HG02623 (cell line): ENCODE results near the gene ASAP3.
"Not testable (repeated sequence)": the region's sequence is repeated elsewhere in the genome, so short reads cannot be mapped to it uniquely, and the experiment has no call there.

ENCODE experiments used
- ATAC-seq: cut with Tn5 transposase; IDR thresholded peaks from one replicate; pipeline ENCODE4 v1.9.1; 2021; ENCODE audit warnings: moderate library complexity; ENCODE audit not compliant: unreplicated experiment

ASAP3 gene

DNA sequence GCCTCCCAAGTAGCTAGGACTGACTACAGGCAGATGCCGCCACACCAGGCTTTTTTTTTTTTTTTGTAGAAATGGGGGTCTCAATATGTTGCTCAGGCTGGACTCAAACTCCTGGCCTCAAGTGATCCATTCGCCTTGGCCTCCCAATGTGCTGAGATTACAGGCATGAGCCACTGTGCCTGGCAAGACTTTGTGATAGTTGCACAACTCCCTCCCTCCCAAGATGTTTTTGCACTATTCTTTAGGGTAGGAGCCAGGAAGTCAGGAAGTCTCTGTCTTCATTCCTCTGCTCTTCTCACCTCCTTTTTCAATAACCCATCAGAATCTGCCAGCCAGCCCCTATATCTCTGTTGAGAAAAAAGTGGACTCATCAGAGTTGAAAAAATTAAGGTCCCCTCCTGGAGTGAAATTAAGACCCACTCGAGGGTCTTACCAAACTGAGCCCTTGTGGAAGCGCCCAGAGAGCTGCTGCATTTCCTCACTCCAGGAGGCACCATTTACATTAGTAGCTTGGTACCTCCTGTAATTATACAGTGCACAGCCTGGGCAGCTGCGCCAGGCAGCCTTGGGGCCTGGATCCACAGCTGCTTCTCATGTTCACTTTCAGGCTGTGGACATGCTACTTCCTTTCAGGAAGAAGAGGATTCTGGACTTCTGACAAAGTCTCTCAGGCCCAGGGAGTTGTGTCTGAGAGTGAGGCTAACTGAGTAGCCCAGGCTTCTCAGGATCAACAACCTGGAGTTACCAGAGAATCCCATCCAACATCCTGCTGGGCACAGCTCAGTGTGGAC, 83.5 kb downstream of the ASAP3 start:
- ATAC-seq = no peak

DNA sequence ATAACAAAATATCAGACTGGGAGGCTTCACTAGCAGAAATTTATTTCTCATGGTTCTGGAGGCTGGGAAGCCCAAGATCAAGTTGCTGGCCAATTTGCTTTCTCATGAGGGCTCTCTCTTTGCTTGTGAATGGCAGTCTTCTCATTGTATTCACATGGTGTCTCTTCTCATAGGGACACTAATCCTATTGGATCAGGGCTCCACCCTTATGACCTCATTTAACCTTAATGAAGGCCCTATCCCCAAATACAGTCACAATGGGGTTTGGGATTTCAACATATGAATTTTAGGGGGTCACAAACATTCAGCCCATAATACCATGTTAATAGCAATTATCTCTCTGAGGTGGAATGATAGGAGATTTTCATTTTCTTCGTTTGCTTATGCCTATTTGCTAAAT, 84.8 kb downstream of the ASAP3 start:
- ATAC-seq = no peak

DNA sequence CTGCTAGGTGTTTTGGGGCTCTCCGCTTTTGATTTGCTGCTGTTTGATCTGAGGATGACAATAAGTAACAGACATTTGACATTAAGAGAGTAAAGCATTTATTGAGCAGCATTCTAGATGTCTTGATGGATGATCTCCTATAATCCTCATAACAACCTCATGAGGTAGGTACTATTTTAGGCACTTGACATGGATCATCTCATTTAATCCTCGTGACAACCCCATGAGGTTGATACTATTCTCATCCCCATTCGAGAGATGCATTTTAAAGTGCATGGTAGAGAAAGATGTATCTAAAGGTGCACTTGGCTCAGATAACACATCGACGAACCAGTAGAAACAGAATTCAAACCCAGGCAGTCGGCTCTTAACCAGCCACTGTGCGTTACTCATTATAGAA, 86.1 kb downstream of the ASAP3 start:
- no peak for ATAC-seq

DNA sequence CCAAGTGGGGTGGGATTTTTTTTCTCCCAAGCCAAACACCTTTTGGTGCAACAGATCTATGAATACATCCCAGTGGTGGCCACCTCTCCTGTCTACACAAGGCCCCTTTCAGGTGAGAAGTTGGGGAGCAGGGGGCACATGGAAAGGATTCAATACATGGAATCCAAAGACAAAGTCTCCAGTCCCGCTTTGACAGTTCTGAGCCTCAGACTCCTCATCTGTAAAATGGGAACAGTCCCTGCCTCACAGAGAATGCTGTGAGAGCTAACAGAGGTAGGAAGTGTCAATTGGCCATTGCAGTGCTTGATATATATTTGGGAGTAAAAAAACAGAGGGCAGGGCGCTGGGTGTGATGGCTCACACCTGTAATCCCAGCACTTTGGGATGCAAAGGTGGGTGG, 87.6 kb downstream of the ASAP3 start:
- no peak for ATAC-seq

DNA sequence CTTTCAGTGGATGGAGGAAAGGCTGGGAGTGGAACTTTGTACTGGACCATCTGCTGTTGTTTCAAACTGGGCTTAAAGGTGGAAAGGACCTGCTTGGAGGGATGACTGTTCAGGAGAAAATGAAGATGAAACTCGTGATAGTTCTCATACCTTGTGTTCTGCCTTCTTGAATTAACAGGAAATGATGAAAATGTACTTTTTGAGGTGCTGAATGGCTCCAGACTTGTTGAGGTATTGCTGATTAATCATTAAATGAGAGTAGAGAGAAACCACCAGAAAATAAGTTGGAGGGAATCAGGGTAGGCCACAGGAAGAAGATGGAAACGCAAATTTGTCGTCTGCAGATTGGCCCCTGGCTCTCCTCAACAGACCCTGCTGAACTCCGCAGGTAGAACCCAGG, 88.1 kb downstream of the ASAP3 start:
- no peak for ATAC-seq

DNA sequence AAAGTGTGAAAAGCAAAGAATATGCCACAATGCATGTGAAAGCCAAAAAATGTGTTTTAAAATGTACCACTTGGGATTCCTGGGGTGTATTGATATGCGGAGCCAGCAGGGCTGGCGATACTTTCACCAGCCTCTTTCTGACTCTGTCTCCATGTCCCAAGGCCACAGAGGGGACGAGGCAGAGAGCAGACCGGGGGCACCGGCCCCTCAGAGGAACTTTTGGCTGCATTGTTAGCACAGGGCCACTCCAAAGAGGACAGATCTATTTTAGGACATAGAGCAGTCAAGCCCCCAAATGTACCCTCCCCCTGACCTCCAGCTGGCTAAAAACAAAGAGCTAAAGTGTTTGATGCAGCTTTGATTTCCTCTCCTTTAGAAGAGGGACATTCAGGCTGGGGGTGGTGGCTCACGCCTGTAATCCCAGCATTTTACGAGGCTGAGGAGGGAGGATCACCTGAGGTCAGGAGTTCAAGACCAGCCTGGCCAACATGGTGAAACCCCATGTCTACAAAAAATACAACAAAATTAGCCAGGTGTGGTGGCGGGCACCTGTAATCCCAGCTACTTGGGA, 88.7 kb downstream of the ASAP3 start:
- ATAC-seq = no peak

DNA sequence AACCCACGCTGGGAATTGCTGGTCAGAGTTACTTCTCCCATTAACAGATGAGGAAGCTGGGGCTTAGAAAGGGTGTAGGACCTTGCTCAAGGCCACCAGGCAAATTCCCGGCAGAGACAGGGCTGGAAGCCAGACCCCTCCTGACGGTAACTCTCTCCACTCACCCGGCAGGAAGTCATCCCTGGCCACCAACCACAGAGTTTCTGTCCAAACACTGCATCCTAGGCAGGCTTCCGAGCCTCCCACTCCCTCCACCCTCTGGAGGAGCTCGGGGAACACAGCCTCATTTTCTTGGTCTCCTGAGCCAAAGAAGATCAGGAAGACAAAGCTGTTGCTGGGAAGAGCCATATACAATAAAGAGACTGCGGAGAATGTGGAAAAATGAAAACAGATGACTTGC, 89.3 kb downstream of the ASAP3 start:
- ATAC-seq = no peak

DNA sequence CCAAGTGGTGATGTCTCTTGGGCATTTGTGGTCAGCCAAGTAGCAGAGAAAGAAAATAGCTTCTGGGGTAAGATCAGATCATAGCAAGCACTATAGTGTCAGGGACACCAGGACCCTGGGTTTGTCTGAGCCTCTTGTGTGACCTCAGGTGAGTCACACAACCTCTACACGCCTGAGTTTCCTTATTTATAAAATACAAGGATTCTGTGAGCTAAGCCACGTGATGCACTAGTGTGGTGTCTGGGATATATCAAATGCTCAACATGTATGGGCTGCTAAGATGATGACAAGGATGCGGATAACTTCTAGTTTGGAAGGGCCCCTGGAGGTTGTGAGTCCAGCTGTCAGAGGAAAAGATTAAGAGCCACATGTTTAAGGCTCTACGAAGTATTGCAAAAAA, 89.8 kb downstream of the ASAP3 start:
- ATAC-seq = no peak

DNA sequence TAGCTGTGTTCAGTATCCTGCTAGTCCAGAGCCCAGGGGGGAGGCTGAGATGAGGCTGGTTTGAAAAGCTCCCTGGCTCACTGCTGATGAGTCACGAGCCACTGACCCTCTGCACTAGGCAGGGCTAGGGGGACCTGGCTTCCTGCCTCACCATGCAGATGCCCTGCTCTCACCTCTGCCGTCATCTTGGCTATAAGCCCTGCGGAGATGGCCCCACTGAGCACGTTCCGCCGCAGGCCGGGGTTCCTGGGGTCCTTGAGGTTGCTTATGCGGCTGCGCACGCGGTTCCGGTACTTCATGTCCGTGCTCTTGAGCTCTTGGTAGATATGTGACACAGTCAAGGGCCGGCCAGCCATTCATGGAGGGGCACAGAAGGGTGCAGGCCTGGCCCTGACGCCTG, 90.3 kb downstream of the ASAP3 start:
- ATAC-seq = no peak

DNA sequence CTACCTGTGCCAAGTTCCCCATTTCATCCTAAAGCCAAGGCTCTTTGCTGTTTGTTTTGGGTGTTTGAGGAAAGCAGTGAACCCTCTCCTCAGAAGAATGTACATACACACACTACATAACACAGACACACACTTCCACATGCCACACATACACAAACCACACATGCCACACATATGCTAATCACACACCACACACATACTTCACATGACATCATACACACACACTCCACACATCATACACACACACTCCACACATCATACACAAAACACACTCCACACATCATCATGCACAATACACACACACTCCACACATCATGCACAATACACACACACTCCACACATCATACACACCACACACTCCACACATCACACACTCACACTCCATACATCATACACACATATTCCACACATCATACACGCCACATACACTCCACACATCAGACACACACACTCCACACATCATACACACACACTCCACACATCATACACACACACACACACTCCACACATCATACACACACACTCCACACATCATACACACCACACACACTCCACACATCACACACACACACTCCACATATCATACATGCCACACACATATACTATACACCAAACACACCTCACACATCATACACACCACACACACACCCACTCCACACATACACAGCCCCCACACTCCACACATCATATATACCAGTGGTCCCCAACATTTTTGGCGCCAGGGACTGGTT, 91.7 kb downstream of the ASAP3 start:
- no peak for ATAC-seq

DNA sequence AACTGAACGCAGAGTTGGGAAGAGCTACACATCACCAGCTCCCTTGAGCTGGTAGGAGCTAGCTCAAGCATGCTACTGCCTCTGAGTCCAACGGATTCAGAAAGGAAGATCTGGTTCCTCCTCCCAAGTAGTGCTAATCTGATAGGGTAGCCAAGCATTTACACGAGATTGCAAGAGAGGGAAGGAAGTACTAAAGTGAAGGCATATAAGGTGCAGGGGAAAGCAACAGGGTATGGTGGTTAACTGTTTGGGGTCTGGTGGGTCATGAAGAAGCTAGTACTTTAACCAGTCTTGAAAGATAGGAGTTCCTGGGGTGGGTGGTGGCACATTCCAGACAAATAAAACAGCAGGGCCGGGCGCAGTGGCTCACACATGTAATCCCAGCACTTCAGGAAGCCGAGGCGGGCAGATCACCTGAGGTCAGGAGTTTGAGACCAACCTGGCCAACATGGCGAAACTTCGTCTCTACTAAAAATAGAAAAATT, 94.1 kb downstream of the ASAP3 start:
- no peak for ATAC-seq

DNA sequence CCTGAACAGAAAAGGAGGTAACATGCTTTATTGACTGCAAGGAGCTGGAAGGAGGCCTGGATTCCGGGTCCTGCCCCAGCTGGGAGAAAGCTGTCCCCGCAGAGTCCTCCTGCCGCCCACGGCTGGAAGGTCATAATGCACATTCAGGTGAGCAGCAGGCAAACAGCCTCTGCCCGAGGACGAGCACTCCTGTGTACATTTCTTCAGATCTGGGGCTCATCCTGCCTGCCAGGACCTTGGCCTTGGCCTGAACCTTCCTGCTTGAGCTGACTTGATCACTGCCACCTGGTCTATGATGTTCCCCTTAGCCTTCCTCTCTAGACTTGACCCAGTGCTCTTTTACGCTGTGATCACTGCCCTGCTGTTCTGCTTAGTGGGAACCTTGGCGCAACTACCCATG, 96.5 kb downstream of the ASAP3 start:
- ATAC-seq = no peak

DNA sequence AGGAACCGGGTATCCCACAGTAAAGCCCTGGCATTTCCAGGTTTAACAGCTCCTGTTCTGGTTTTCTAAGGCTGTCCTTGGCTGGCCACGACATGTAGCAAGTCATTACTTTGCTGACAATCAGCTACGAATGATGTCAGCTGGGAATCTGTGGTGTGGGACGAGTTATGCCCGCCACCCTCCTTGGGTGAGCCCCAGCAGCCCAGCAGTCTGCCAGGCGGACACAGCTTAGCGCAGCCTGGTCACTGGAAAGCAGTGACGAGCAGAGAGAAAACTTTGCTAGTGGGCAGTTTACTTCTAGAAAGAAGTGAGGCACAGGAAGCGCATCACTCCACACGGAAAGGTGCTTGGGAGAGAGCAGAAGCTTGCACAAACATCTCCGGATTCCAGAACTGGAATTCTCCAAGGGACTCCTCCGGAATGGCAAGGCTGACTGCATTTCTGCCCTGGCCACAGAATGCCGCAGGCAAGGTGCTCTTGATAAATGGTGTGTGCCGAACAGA, 98.8 kb downstream of the ASAP3 start:
- no peak for ATAC-seq

DNA sequence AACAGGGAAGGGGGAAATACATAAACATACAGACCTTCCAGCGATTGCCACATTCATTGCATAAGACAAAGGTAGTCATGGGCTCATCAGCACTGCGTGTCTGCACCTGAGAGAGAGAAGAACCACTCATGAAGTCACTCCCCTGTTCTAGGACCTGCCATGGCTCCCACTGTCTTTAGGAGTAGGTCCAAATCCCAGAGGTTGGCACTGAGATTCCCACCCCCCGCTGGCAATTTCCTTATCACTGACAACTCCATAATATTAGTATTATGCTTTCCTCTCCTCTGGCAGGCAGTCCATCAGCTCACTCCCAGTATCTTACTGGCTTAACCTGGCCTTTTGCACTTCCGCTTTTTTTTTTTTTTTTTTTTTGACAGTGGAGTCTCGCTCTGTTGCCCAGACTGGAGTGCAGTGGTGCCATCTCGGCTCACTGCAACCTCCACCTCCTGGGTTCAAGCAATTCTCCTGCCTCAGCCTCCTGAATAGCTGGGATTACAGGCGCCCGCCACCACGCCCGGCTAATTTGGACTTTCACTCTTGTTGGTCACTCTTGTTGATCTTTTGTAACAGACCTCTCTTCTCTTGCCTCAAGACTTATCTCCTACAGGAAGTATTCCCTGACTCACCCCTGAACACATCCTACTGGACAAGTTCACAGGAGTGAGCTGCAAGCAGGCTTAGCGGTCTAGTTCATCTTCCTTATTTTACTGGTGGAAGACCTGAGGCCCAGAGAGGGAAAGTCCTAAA, 99.5 kb downstream of the ASAP3 start:
- no peak for ATAC-seq

DNA sequence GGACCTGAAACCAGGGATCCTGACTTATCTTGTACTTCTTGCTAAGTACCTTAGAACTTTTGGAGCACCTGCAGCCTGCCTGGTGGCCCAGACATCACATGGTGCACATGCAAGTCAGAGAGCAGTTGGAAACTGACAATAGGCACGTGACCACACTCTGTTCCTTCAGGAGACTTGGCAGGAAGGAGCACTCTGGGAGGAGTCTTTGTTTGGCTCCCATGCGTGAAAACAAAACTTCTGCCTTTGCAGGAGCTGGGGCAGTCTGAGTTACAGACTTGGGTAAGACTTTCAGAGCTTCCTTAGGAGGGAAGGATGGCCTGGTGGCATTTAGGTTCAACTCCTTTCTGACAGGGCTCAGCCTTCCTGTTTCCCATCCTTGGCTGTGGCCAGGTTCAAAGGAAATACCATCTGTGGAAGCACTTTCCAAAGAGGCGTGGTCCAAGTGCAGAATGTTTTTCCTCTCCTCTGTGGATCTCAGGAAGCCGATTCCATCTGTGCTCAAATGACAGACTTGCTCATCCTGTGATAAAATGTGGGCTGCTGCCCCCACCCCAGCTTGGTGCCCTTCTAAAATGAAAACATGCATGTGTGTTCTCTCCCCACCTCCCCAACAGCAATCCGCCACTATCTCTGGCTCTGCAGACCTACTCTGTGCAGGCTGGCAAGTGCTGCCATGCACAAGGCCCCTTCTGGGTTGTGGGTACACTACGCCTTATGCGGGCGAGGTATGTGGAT, 100.2 kb downstream of the ASAP3 start:
- ATAC-seq = no peak

DNA sequence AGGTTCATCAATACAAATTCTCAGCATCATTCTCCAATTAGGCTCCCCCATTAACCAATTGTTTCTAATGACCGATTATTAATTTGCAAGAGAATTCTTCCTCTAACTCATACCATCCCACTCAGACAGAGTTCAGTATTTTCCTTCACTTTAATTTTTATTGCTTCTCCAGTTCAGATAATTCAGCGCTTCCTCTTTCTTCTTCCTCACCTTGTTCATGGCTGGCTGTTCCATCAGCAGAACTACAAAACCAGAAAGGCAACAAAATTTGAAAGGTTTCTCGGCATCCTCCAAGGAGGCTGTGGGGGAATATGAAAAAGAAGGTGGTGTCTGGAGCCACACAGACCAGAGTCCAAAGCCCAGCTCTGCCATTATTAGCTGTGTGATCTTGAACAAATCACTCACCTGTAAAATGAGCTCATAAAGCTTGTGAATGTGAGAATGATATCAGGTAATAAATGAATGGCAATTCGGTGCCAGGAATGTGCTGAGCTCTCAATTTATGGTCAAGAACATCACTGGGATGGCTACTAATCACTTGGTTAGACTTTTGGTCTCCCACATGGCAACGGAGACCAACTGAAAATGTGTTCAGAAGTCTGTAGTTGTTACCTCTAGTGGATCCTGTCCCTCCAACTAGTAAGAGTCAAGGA, 102.6 kb downstream of the ASAP3 start:
- ATAC-seq = no peak

DNA sequence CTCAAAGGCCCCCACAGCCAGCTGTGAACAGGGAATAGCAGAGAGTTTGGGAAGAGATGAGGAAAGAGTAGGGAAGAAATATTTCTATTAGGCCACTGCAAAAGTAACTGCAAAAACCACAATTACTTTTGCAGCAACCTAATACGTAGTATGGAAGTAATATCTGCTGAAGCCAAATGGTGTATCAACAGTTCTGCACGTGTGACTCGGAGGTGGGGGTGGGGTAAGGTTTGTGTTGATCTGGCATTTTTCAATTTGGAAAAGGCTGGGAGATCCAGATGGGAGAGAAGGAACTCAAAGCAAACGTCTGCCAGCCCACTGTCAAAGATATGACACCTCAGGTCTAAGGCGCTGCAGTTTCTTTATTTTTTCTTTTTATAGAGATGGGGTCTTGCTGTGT, 103.3 kb downstream of the ASAP3 start:
- no peak for ATAC-seq

DNA sequence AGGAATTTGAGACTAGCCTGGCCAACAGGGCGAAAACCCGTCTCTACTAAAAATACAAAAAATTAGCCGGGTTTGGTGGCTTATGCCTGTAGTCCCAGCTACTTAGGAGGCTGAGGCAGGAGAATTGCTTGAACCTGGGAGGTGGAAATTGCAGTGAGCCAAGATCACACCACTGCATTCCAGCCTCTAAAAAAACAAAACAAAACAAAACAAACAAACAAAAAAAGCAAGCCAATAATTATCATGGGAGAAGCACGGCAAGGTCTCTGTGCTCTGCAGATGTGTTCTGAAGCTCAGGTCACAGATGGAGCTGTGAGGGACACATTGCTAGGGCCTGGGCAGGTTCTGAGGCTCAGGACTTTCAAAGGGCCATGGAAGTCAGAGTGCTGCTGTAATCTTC, 103.7 kb downstream of the ASAP3 start:
- not testable (repeated sequence) for ATAC-seq
